Esophagus muscularis mucosa (tissue), 4 donors: ENCODE data around the gene TEAD1. TPM values are rescaled to one million over a fixed set of nuclear protein-coding genes. Genes with fewer than 3 reads are reported as not detected.
"Not testable (repeated sequence)": the region's sequence is repeated elsewhere in the genome, so short reads cannot be mapped to it uniquely, and the experiment has no call there.

ENCODE experiments used
- DNase-seq: peaks from one replicate; pipeline ENCODE4 v3.0.0-alpha.2; 2017; ENCODE audit errors: extremely low spot score
- H3K27ac ChIP-seq, 4 donors: fragments of 200-600 bp; sonication (generic); replicated peaks in 1 of 4; 1 replicate in 3 of 4; 2 replicates in 1 of 4; pipeline ENCODE4 v1.5.1; 2016 to 2019; ENCODE audit warnings: mild to moderate bottlenecking in 1 of 4
- H3K27me3 ChIP-seq, 4 donors: fragments of 200-600 bp; sonication (generic); one replicate each; pipeline versions ENCODE4 v1.5.1 to v1.6.0; 2016 to 2019
- H3K36me3 ChIP-seq, 4 donors: fragments of 200-600 bp; sonication (generic); one replicate each; pipeline ENCODE4 v1.5.1; 2016 to 2019
- H3K4me1 ChIP-seq, 4 donors: fragments of 200-600 bp; sonication (generic); one replicate each; pipeline ENCODE4 v1.5.1; 2016 to 2019
- H3K4me3 ChIP-seq, 4 donors: fragments of 200-600 bp; sonication (generic); 1 replicate in 2 of 4; 2 replicates in 2 of 4; pipeline ENCODE4 v1.5.1; 2016 to 2019; ENCODE audit warnings: mild to moderate bottlenecking in 4 of 4, moderate library complexity in 1 of 4
- H3K9me3 ChIP-seq, 4 donors: fragments of 200-600 bp; sonication (generic); 1 replicate in 3 of 4; 2 replicates in 1 of 4; pipeline ENCODE4 v1.5.1; 2016 to 2019
- CTCF ChIP-seq, 3 experiments: fragments of 200-600 bp in 2 of 3; fragments of 450-650 bp in 1 of 3; sonication (generic) in 2 of 3; IDR thresholded peaks; one replicate each; pipeline ENCODE4 v1.5.1; 2017 to 2019; ENCODE audit warnings: antibody characterized with exemption in 3 of 3, mild to moderate bottlenecking in 2 of 3, moderate library complexity in 1 of 3
- EP300 ChIP-seq: sonication (generic); formaldehyde crosslinking; IDR thresholded peaks from one replicate; pipeline ENCODE4 v1.6.1; 2017; ENCODE audit warnings: antibody characterized with exemption
- POLR2A ChIP-seq: fragments of 450-650 bp; IDR thresholded peaks from one replicate; pipeline ENCODE4 v1.6.1; 2017; ENCODE audit warnings: antibody characterized with exemption, moderate library complexity, mild to moderate bottlenecking, low read depth
- POLR2AphosphoS5 ChIP-seq, 2 donors: sonication (generic); formaldehyde crosslinking; IDR thresholded peaks; one replicate each; pipeline ENCODE4 v1.6.1; 2017; ENCODE audit warnings: antibody characterized with exemption in 2 of 2
- WGBS: methylation state at CpG from one replicate; pipeline ENCODE4 v1.1.5; 2018; 5-methylcytosine and 5-hydroxymethylcytosine counted together
- intact Hi-C: fragments of 100-400 bp; cut with DNase I; formaldehyde crosslinking; loops from one replicate; pipeline ENCODE4 v1.15.1; 2023
- total RNA-seq, 4 donors: library from RNA; depleted of rRNA; stranded (reverse); fragments of >200 nt; gene quantifications; one replicate each; pipeline versions ENCODE4 v1.1.0 to v1.2.1, GENCODE V29; 2016

The TEAD1 gene
- total RNA-seq, 4 donors from 2014 or later: 147 to 307 (median 232) TPM

- H3K27ac ChIP-seq: no peak overlapping the region
- H3K27me3 ChIP-seq: no peaks in the 10 kb centered on the region
- DNase-seq: no peak
- WGBS: 69% methylated on average over 2 of the region's 2 CpGs
- no peaks in the 10 kb centered on the region for H3K9me3 ChIP-seq
- H3K36me3 ChIP-seq: peaks cover 0 to 5% (median 0%) of the 10 kb centered on the region in 4 donors
- intact Hi-C loops: no loop called here
- TF ChIP-seq POLR2A (no peak), EP300 (no peak), POLR2AphosphoS5 (IDR thresholded peaks at IDR 0.05) (no peak), CTCF (IDR thresholded peaks at IDR 0.05) (no peak)
- H3K4me1 ChIP-seq: peaks cover 0 to 22% (median 10%) of the 10 kb centered on the region in 4 donors
- no peak overlapping the region for H3K4me3 ChIP-seq
Measured at GRCh38 chr11:12871241-12871640, 197.0 kb downstream of the TEAD1 start.

- Histone ChIP-seq H3K4me1 (peaks cover 0 to 26% (median 10%) of the 10 kb centered on the region in 4 donors), H3K36me3 (peaks cover 0 to 5% (median 0%) of the 10 kb centered on the region in 4 donors), H3K4me3 (no peak overlapping the region), H3K9me3 (no peaks in the 10 kb centered on the region), H3K27ac (no peak overlapping the region), H3K27me3 (no peaks in the 10 kb centered on the region)
- 97% methylated on average over 11 of the region's 11 CpGs for WGBS
- no peak for DNase-seq
- TF ChIP-seq EP300: no peak
- TF ChIP-seq CTCF (IDR thresholded peaks at IDR 0.05): no peak
- no peak for TF ChIP-seq POLR2AphosphoS5 (IDR thresholded peaks at IDR 0.05)
- TF ChIP-seq POLR2A: no peak
- intact Hi-C loops: no loop called here
Measured at GRCh38 chr11:12871788-12872321, 197.6 kb downstream of the TEAD1 start.

GRCh38 chr11:12876340-12876739 is 202.1 kb downstream of the TEAD1 start:
- Histone ChIP-seq H3K27ac (no peak overlapping the region), H3K36me3 (peaks cover 0 to 26% (median 19%) of the 10 kb centered on the region in 4 donors), H3K4me1 (peaks cover 0 to 5% (median 0%) of the 10 kb centered on the region in 4 donors), H3K27me3 (no peaks in the 10 kb centered on the region), H3K4me3 (no peak overlapping the region), H3K9me3 (no peaks in the 10 kb centered on the region)
- TF ChIP-seq EP300 (no peak), POLR2AphosphoS5 (IDR thresholded peaks at IDR 0.05) (no peak), CTCF (IDR thresholded peaks at IDR 0.05) (no peak), POLR2A (no peak)
- 47% methylated on average over 5 of the region's 5 CpGs for WGBS
- intact Hi-C loops: no loop called here
- no peak for DNase-seq

GRCh38 chr11:12876988-12877387 is 202.8 kb downstream of the TEAD1 start:
- Histone ChIP-seq H3K27ac (no peak overlapping the region), H3K27me3 (no peaks in the 10 kb centered on the region), H3K36me3 (peaks cover 4 to 32% (median 23%) of the 10 kb centered on the region in 4 donors), H3K4me3 (no peak overlapping the region), H3K9me3 (no peaks in the 10 kb centered on the region), H3K4me1 (peaks cover 0 to 5% (median 0%) of the 10 kb centered on the region in 4 donors)
- 94% methylated on average over 5 of the region's 5 CpGs for WGBS
- no peak for DNase-seq
- intact Hi-C loops: no loop called here
- TF ChIP-seq POLR2AphosphoS5 (IDR thresholded peaks at IDR 0.05) (no peak), CTCF (IDR thresholded peaks at IDR 0.05) (no peak), EP300 (no peak), POLR2A (no peak)

GRCh38 chr11:12877508-12877907 is 203.3 kb downstream of the TEAD1 start:
- not testable (repeated sequence) for H3K27me3 ChIP-seq

More at GRCh38 chr11:12877508-12877907, 203.3 kb downstream of the TEAD1 start:
- H3K27ac ChIP-seq, DNase-seq, intact Hi-C loops, H3K9me3 ChIP-seq, H3K4me1 ChIP-seq, H3K4me3 ChIP-seq: not testable (repeated sequence)
- H3K36me3 ChIP-seq: peaks cover 8 to 37% (median 28%) of the 10 kb centered on the region in 4 donors
- WGBS: 95% methylated on average over 4 of the region's 4 CpGs
